Thyroid gland (tissue), 4 donors: ENCODE measurements around the gene FRMD4A.
"Not testable (repeated sequence)": the region's sequence is repeated elsewhere in the genome, so short reads cannot be mapped to it uniquely, and the experiment has no call there.

Experiments
- CTCF ChIP-seq, 6 experiments: fragments of 200-600 bp in 3 of 6; fragments of 450-650 bp in 3 of 6; sonication (generic) in 3 of 6; IDR thresholded peaks; one replicate each; pipeline ENCODE4 v1.5.1; 2016 to 2019; ENCODE audit warnings: antibody characterized with exemption in 6 of 6, mild to moderate bottlenecking in 2 of 6, inconsistent platforms in 1 of 6, moderate library complexity in 1 of 6
- POLR2A ChIP-seq, 2 donors: fragments of 450-650 bp; IDR thresholded peaks; one replicate each; pipeline ENCODE4 v1.6.1; 2017; ENCODE audit warnings: antibody characterized with exemption in 2 of 2, mild to moderate bottlenecking in 2 of 2, moderate library complexity in 1 of 2

DNA sequence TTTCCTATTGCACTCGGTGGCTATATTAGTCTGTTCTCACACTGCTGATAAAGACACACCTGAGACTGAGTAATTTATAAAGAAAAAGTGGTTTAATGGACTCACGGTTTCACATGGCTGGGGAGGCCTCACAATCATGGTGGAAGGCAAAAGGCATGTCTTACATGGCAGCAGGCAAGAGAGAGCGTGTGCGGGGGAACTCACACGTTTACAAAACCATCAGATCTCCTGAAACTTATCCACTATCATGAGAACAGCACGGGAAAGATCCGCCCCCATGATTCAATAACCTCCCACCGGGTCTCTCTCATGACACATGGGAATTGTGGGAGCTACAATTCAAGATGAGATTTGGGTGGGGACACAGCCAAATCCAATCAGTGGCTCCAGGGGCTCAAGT, 376.5 kb downstream of the FRMD4A start:
- TF ChIP-seq CTCF, POLR2A (IDR thresholded peaks at IDR 0.05): not testable (repeated sequence)
